ENCODE results near the gene ATP8A2.

ATP8A2 gene

GRCh38 chr13:25690582-25690981, 318.8 kb downstream of the ATP8A2 start:
- DNase-seq: no peak

- peak; percentile 54 for DNase-seq
These were observed 319.9 kb downstream of the ATP8A2 start for GRCh38 chr13:25691654-25692053.

- DNase-seq: peak; percentile 59
These were observed 320.3 kb downstream of the ATP8A2 start for GRCh38 chr13:25692099-25692498.

- no peak for DNase-seq
These were observed 327.3 kb downstream of the ATP8A2 start for GRCh38 chr13:25699056-25699455.

- no peak for DNase-seq
These were observed 327.8 kb downstream of the ATP8A2 start for GRCh38 chr13:25699600-25699999.

- no peak for DNase-seq
These were observed 329.5 kb downstream of the ATP8A2 start for GRCh38 chr13:25701304-25701703.

- no peak for DNase-seq
These were observed 330.6 kb downstream of the ATP8A2 start for GRCh38 chr13:25702386-25702785.

GRCh38 chr13:25707726-25708125, 336.0 kb downstream of the ATP8A2 start:
- no peak for DNase-seq

- DNase-seq: no peak
These were observed 336.5 kb downstream of the ATP8A2 start for GRCh38 chr13:25708268-25708667.

GRCh38 chr13:25709088-25709487, 337.3 kb downstream of the ATP8A2 start:
- DNase-seq: no peak

GRCh38 chr13:25715760-25716159, 344.0 kb downstream of the ATP8A2 start:
- no peak for DNase-seq

GRCh38 chr13:25717666-25718197, 346.0 kb downstream of the ATP8A2 start:
- DNase-seq: no peak

GRCh38 chr13:25719666-25720065, 347.9 kb downstream of the ATP8A2 start:
- no peak for DNase-seq

- no peak for DNase-seq
These were observed 351.1 kb downstream of the ATP8A2 start for GRCh38 chr13:25722893-25723292.

GRCh38 chr13:25725104-25725503, 353.3 kb downstream of the ATP8A2 start:
- DNase-seq: no peak

GRCh38 chr13:25727250-25727649, 355.5 kb downstream of the ATP8A2 start:
- peak; percentile 47 for DNase-seq

- DNase-seq: no peak
These were observed 356.0 kb downstream of the ATP8A2 start for GRCh38 chr13:25727810-25728209.

- no peak for DNase-seq
These were observed 357.4 kb downstream of the ATP8A2 start for GRCh38 chr13:25729201-25729600.

- no peak for DNase-seq
These were observed 359.3 kb downstream of the ATP8A2 start for GRCh38 chr13:25731037-25731436.

GRCh38 chr13:25731536-25731935, 359.8 kb downstream of the ATP8A2 start:
- DNase-seq: no peak

- no peak for DNase-seq
These were observed 360.5 kb downstream of the ATP8A2 start for GRCh38 chr13:25732111-25732865.

- no peak for DNase-seq
These were observed 361.3 kb downstream of the ATP8A2 start for GRCh38 chr13:25733001-25733491.

GRCh38 chr13:25733696-25734435, 362.1 kb downstream of the ATP8A2 start:
- no peak for DNase-seq

Measured in SHP77 treated with DMSO at 0.1 percent for 48 hours (cell line).